ENCODE measurements around the gene GRIK3.

The GRIK3 gene

GRCh38 chr1:36859926-36860325 lies 174.4 kb downstream of the GRIK3 start:
- H3K4me3 ChIP-seq (ENCODE audit: low read depth, low read length) = no peak overlapping the region
- no peak for DNase-seq (ENCODE audit: low read depth)
- in situ Hi-C loops (cut with HindIII; ENCODE audit: low sequenced_read_pairs) = loop anchor here (5.0 kb wide), 1 partner anchor 83 kb away; no protein-coding TSS in a partner anchor
- TF ChIP-seq CTCF (IDR thresholded peaks at IDR 0.05; ENCODE audit: low read depth, low read length, missing control alignments) = no peak

- no peak for TF ChIP-seq CTCF (IDR thresholded peaks at IDR 0.05; ENCODE audit: low read depth, low read length, missing control alignments)
Observed at GRCh38 chr1:36858981-36859380, 175.3 kb downstream of the GRIK3 start.

GRCh38 chr1:36858553-36858952 lies 175.8 kb downstream of the GRIK3 start:
- no peak for TF ChIP-seq CTCF (IDR thresholded peaks at IDR 0.05; ENCODE audit: low read depth, low read length, missing control alignments)
- DNase-seq (ENCODE audit: low read depth) = no peak
- no peak overlapping the region for H3K4me3 ChIP-seq (ENCODE audit: low read depth, low read length)
- in situ Hi-C loops (cut with HindIII; ENCODE audit: low sequenced_read_pairs) = loop anchor here (5.0 kb wide), 1 partner anchor 81 kb away; no protein-coding TSS in a partner anchor

More at GRCh38 chr1:36858981-36859380, 175.3 kb downstream of the GRIK3 start:
- no peak overlapping the region for H3K4me3 ChIP-seq (ENCODE audit: low read depth, low read length)
- in situ Hi-C loops (cut with HindIII; ENCODE audit: low sequenced_read_pairs) = loop anchor here (5.0 kb wide), 1 partner anchor 82 kb away; no protein-coding TSS in a partner anchor
- DNase-seq (ENCODE audit: low read depth) = no peak

- H3K4me3 ChIP-seq (ENCODE audit: low read depth, low read length) = no peak overlapping the region
- in situ Hi-C loops (cut with HindIII; ENCODE audit: low sequenced_read_pairs) = loop anchor here (5.0 kb wide), 1 partner anchor 80 kb away; no protein-coding TSS in a partner anchor
- no peak for DNase-seq (ENCODE audit: low read depth)
- no peak for TF ChIP-seq CTCF (IDR thresholded peaks at IDR 0.05; ENCODE audit: low read depth, low read length, missing control alignments)
Observed at GRCh38 chr1:36857754-36858153, 176.6 kb downstream of the GRIK3 start.

- no peak for TF ChIP-seq CTCF (IDR thresholded peaks at IDR 0.05; ENCODE audit: low read depth, low read length, missing control alignments)
- in situ Hi-C loops (cut with HindIII; ENCODE audit: low sequenced_read_pairs) = loop anchor here (5.0 kb wide), 1 partner anchor 79 kb away; no protein-coding TSS in a partner anchor
- no peak overlapping the region for H3K4me3 ChIP-seq (ENCODE audit: low read depth, low read length)
- no peak for DNase-seq (ENCODE audit: low read depth)
Observed at GRCh38 chr1:36855699-36856494, 178.4 kb downstream of the GRIK3 start.

- no peak overlapping the region for H3K4me3 ChIP-seq (ENCODE audit: low read depth, low read length)
- in situ Hi-C loops (cut with HindIII; ENCODE audit: low sequenced_read_pairs) = no loop called here
- no peak for TF ChIP-seq CTCF (IDR thresholded peaks at IDR 0.05; ENCODE audit: low read depth, low read length, missing control alignments)
- DNase-seq (ENCODE audit: low read depth) = no peak
Observed at GRCh38 chr1:36853638-36854037, 180.7 kb downstream of the GRIK3 start.

Data from astrocyte of the cerebellum (primary cell).